GM10266 (cell line): Measurements from ENCODE around the gene ATP6V0A4.

Source experiments
- DNase-seq: peaks from one replicate; pipeline ENCODE4 v3.0.0; 2012; ENCODE audit errors: extremely low spot score
- TF ChIP-seq, protein P1 (sequence below): IDR thresholded peaks from 2 replicates; pipeline ENCODE4 v1.5.1; 2012; ENCODE audit warnings: mild to moderate bottlenecking, low read depth; ENCODE audit not compliant: control insufficient read depth, insufficient read depth; ENCODE audit errors: missing control alignments

Gene ATP6V0A4

GRCh38 chr7:138750901-138751464 lies 47.0 kb downstream of the ATP6V0A4 start:
- DNase-seq: no peak
- TF ChIP-seq, protein P1, sequence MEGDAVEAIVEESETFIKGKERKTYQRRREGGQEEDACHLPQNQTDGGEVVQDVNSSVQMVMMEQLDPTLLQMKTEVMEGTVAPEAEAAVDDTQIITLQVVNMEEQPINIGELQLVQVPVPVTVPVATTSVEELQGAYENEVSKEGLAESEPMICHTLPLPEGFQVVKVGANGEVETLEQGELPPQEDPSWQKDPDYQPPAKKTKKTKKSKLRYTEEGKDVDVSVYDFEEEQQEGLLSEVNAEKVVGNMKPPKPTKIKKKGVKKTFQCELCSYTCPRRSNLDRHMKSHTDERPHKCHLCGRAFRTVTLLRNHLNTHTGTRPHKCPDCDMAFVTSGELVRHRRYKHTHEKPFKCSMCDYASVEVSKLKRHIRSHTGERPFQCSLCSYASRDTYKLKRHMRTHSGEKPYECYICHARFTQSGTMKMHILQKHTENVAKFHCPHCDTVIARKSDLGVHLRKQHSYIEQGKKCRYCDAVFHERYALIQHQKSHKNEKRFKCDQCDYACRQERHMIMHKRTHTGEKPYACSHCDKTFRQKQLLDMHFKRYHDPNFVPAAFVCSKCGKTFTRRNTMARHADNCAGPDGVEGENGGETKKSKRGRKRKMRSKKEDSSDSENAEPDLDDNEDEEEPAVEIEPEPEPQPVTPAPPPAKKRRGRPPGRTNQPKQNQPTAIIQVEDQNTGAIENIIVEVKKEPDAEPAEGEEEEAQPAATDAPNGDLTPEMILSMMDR: no peak

GRCh38 chr7:138750473-138750872 lies 47.5 kb downstream of the ATP6V0A4 start:
- TF ChIP-seq, protein P1: no peak
- DNase-seq: no peak

DNA sequence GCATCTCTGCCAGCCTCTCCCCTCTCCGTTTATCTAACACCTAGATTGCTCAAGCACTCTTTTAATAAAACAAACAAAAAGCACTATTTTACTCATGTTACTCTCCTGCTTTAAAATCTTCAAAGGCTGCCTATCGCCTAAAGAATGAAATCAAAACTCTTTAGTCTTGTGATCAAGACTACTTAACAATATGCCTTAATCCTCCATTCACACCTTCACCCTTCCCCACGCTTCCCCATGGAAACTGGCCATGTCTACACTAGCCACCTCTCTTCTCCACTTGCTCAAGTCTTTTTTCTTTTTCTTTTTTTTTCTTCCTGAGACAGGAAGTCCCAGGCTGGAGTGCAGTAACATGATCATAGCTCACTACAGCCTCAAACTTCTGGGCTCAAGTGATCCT lies 48.0 kb downstream of the ATP6V0A4 start:
- DNase-seq: no peak
- TF ChIP-seq, protein P1: no peak

- no peak for DNase-seq
These were observed 49.3 kb downstream of the ATP6V0A4 start for GRCh38 chr7:138748666-138749065.

DNA sequence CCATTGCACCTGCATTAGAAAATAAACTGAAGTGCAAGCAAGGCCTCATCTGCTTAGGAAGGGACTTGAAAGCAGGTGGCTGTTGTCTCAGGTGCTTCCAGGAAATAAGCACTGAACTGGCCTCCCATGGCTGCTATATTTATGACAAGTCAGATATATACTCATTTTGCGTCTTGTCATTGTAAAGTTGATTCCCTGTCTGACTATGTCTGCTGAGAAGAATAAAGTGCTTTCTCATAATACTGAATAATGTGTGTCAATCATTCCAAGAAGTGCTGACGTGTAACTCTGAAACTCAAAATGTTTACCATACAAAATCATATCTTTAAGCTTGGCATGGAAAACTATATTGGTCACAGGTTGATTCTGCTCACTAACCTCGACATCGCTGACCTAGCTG lies 51.9 kb downstream of the ATP6V0A4 start:
- DNase-seq: no peak
- TF ChIP-seq, protein P1: no peak

More at GRCh38 chr7:138748666-138749065, 49.3 kb downstream of the ATP6V0A4 start:
- TF ChIP-seq, protein P1: no peak

GRCh38 chr7:138745189-138745588 lies 52.8 kb downstream of the ATP6V0A4 start:
- DNase-seq: no peak
- TF ChIP-seq, protein P1: no peak

DNA sequence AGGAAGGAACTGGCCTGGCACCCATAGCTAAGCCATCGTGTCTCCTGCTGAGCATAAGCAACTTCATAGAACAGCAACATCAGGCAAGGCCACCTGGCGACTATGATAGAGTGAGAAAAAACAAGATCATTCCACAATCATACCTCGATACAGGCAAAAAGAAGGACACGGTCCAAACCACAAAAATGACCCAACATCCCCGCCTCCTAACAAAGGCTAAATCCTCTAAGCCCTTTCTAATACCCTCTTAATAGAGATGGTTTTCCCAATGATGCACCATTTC lies 56.6 kb downstream of the ATP6V0A4 start:
- DNase-seq: no peak
- TF ChIP-seq, protein P1: no peak
